SU-DHL-6 (cell line): ENCODE data around the gene LSM3.

ENCODE experiments used
- CTCF ChIP-seq: fragments of 200-600 bp; sonication (generic); IDR thresholded peaks from one replicate; pipeline ENCODE4 v1.5.1; 2017; ENCODE audit warnings: antibody characterized with exemption, mild to moderate bottlenecking, low read length, moderate library complexity; ENCODE audit not compliant: insufficient read depth, poor library complexity, severe bottlenecking
- EZH2phosphoT487 ChIP-seq: fragments of 200-600 bp; sonication (generic), shearing (Covaris generic); conservative IDR thresholded peaks from 2 replicates; pipeline ENCODE4 v1.6.1; 2018; ENCODE audit warnings: mild to moderate bottlenecking, antibody characterized with exemption, low read length, moderate library complexity, mixed read lengths

- TF ChIP-seq CTCF (no peak), EZH2phosphoT487 (no peak)
These were observed 50.3 kb downstream of the LSM3 start for GRCh38 chr3:14228681-14229470.
